Measurements from ENCODE around the gene NOS1. TPM values are rescaled to one million over a fixed set of nuclear protein-coding genes. Genes with fewer than 3 reads are reported as not detected.

Gene NOS1
- total RNA-seq, 2 experiments from 2014 or later = not detected

DNA sequence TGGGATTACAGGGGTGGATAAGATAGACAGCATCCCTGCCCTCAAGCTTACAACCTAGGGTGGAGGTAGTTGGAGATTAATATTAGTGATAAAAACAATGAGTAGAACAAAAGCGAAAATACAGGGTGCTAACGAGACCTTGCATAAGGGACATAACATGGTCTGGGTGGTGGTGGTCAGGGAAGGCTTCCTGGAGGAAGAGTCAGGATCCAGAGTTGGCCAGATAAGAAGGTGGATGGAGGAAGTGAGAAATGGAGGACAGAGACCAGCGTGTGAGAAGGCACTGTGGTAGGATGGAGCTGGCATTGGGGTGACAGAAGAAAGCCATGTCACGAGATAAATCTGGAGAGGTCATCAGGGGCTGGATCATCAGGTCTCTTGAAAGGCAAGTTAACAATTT lies 19.2 kb downstream of the NOS1 start:
- no peak overlapping the region for H3K27ac ChIP-seq (ENCODE audit: low read depth, low read length, poor library complexity, severe bottlenecking)
- no peaks in the 10 kb centered on the region for H3K79me2 ChIP-seq (ENCODE audit: insufficient read depth, low read depth, low read length)
- no peak overlapping the region for H2AFZ ChIP-seq (ENCODE audit: low read length)
- no peak overlapping the region for H3K4me3 ChIP-seq (ENCODE audit: low read depth, low read length, poor library complexity, severe bottlenecking)
- no peak for DNase-seq (ENCODE audit: low spot score)
- ChIA-PET POLR2A (interaction anchor here (1.2 kb wide), 1 partner anchor 10 kb away, joined by 3 read pairs; no protein-coding TSS in a partner anchor), CTCF (ENCODE audit: unreplicated experiment) (no interaction called here)
- TF ChIP-seq, protein P1, sequence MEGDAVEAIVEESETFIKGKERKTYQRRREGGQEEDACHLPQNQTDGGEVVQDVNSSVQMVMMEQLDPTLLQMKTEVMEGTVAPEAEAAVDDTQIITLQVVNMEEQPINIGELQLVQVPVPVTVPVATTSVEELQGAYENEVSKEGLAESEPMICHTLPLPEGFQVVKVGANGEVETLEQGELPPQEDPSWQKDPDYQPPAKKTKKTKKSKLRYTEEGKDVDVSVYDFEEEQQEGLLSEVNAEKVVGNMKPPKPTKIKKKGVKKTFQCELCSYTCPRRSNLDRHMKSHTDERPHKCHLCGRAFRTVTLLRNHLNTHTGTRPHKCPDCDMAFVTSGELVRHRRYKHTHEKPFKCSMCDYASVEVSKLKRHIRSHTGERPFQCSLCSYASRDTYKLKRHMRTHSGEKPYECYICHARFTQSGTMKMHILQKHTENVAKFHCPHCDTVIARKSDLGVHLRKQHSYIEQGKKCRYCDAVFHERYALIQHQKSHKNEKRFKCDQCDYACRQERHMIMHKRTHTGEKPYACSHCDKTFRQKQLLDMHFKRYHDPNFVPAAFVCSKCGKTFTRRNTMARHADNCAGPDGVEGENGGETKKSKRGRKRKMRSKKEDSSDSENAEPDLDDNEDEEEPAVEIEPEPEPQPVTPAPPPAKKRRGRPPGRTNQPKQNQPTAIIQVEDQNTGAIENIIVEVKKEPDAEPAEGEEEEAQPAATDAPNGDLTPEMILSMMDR (conservative IDR thresholded peaks at IDR 0.05; ENCODE audit: low read length) = no peak
- no peak for TF ChIP-seq EZH2phosphoT487 (IDR thresholded peaks at IDR 0.05; ENCODE audit: borderline replicate concordance, low read depth, low read length)
- H3K9me2 ChIP-seq (ENCODE audit: insufficient read depth, low read length) = no peaks in the 10 kb centered on the region
- no peaks in the 10 kb centered on the region for H3K4me1 ChIP-seq (ENCODE audit: insufficient read depth, low read length, poor library complexity, severe bottlenecking)
- BruUV-seq (replicated peaks) = no TSS peak
- intact Hi-C loops (cut with micrococcal nuclease; ENCODE audit: unreplicated experiment) = no loop called here
- no peaks in the 10 kb centered on the region for H4K20me1 ChIP-seq (ENCODE audit: insufficient read depth, low read length)
- no peak overlapping the region for H3K4me2 ChIP-seq (ENCODE audit: low read length)
- H3K36me3 ChIP-seq (ENCODE audit: insufficient read depth, low read length) = no peaks in the 10 kb centered on the region
- H3K9me3 ChIP-seq (ENCODE audit: low read length) = no peaks in the 10 kb centered on the region

DNA sequence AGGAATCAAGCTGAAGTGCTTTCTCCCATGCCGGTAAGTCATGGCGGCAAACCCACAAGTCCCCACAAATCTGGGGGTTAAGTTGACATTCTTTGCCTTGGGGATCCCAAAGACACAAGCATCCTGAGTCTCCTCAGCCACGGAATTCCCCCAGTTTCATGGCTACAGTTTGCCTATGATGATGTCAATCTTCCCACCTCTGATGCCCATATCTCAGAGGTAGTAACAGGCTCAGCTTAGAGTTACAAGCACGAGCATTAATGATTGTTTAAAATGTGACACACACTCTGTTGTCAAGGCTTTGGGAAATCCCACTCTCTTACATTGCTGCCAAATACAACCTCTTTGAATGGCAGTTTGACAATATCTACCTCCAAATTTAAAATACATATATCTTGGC lies 22.3 kb downstream of the NOS1 start:
- POLR2A ChIA-PET = no interaction called here

DNA sequence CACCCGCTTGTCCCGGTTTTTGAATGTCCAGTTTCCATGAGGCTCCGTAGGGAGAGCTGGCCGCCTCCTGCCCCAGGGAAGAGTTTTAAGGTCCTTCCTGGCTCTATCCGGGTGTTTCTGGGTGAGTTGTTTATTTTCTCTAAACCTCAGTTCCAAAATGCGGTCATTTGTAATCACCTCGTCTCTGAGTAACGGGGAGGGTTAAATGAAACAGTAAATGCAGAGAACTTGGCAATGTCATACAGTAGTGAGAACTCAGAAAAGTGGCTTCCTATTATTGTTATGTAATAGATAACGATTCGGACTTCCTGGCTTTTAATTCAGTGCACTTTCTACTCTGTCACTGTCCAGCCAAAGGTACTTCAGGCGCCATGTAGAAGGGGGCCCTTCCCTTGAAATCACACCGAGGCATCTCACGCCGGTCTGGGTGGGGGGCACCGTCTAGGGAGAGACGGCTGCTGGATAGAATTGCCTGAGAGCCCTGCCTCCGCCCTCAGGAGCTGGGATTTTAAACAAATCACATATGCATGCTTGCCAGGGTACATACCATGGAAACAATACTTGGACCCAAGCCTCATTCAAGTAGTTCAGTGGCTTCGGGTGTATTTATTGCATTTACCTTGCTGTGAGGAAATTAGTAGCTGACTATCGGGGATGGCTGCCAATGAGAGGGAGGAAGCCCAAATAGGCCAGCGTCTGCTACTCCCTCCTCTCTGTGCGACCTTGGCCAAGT lies 26.4 kb downstream of the NOS1 start:
- Histone ChIP-seq H3K4me2 (ENCODE audit: low read length) (no peak overlapping the region), H3K9me2 (ENCODE audit: insufficient read depth, low read length) (no peaks in the 10 kb centered on the region), H3K4me1 (ENCODE audit: insufficient read depth, low read length, poor library complexity, severe bottlenecking) (no peaks in the 10 kb centered on the region), H2AFZ (ENCODE audit: low read length) (no peak overlapping the region), H3K4me3 (ENCODE audit: low read depth, low read length, poor library complexity, severe bottlenecking) (no peak overlapping the region), H3K79me2 (ENCODE audit: insufficient read depth, low read depth, low read length) (no peaks in the 10 kb centered on the region), H3K36me3 (ENCODE audit: insufficient read depth, low read length) (no peaks in the 10 kb centered on the region), H4K20me1 (ENCODE audit: insufficient read depth, low read length) (no peaks in the 10 kb centered on the region), H3K9me3 (ENCODE audit: low read length) (no peaks in the 10 kb centered on the region), H3K27ac (ENCODE audit: low read depth, low read length, poor library complexity, severe bottlenecking) (no peak overlapping the region)
- DNase-seq (ENCODE audit: low spot score) = no peak
- ChIA-PET POLR2A (no interaction called here), CTCF (ENCODE audit: unreplicated experiment) (no interaction called here)
- BruUV-seq (replicated peaks) = no TSS peak
- intact Hi-C loops (cut with micrococcal nuclease; ENCODE audit: unreplicated experiment) = no loop called here
- no peak for TF ChIP-seq EZH2phosphoT487 (IDR thresholded peaks at IDR 0.05; ENCODE audit: borderline replicate concordance, low read depth, low read length)

More for the DNA sequence above, 22.3 kb downstream of the NOS1 start:
- no peak for TF ChIP-seq EZH2phosphoT487 (IDR thresholded peaks at IDR 0.05; ENCODE audit: borderline replicate concordance, low read depth, low read length)
- TF ChIP-seq, protein P1 (conservative IDR thresholded peaks at IDR 0.05; ENCODE audit: low read length) = no peak
- Histone ChIP-seq H3K4me2 (ENCODE audit: low read length) (no peak overlapping the region), H2AFZ (ENCODE audit: low read length) (no peak overlapping the region), H3K27ac (ENCODE audit: low read depth, low read length, poor library complexity, severe bottlenecking) (no peak overlapping the region), H3K4me3 (ENCODE audit: low read depth, low read length, poor library complexity, severe bottlenecking) (no peak overlapping the region), H4K20me1 (ENCODE audit: insufficient read depth, low read length) (no peaks in the 10 kb centered on the region), H3K36me3 (ENCODE audit: insufficient read depth, low read length) (no peaks in the 10 kb centered on the region), H3K9me3 (ENCODE audit: low read length) (no peaks in the 10 kb centered on the region), H3K9me2 (ENCODE audit: insufficient read depth, low read length) (no peaks in the 10 kb centered on the region), H3K4me1 (ENCODE audit: insufficient read depth, low read length, poor library complexity, severe bottlenecking) (no peaks in the 10 kb centered on the region), H3K79me2 (ENCODE audit: insufficient read depth, low read depth, low read length) (no peaks in the 10 kb centered on the region)
- CTCF ChIA-PET (ENCODE audit: unreplicated experiment) = no interaction called here
- intact Hi-C loops (cut with micrococcal nuclease; ENCODE audit: unreplicated experiment) = no loop called here
- DNase-seq (ENCODE audit: low spot score) = no peak
- BruUV-seq (replicated peaks) = no TSS peak
